ENCODE data around the gene C12orf50. TPM values are rescaled to one million over a fixed set of nuclear protein-coding genes. Genes with fewer than 3 reads are reported as not detected.

C12orf50 gene
- total RNA-seq, 1 donor from 2014 or later: not detected

DNA sequence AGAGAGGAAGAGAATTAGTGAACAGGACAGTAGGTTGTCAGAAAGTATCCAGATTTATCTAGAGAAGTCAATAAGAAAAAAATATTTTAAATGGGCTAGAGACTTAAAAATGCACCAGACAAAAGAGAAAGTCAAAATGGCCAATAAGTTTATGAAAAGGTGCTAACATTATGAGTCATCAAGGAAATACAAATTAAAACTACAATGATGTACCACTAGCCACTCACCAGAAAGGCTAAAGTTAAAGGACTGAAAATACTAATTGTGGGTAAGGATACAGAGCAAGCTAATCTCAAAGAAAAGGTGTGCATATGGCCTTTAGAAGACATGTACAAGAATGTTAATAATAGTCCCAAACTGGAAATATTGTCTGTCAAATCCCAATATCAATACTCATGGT is 37.7 kb downstream of the C12orf50 start:
- intact Hi-C loops (cut with micrococcal nuclease): no loop called here
- TF ChIP-seq CTCF (IDR thresholded peaks at IDR 0.05; ENCODE audit: borderline replicate concordance): no peak

GRCh38 chr12:87988534-87988933 is 40.7 kb downstream of the C12orf50 start:
- no peaks in the 10 kb centered on the region for H3K36me3 ChIP-seq
- no peaks in the 10 kb centered on the region for H3K4me1 ChIP-seq
- H3K27ac ChIP-seq (replicated peaks): no peak overlapping the region
- peaks cover 2% of the 10 kb centered on the region for H3K27me3 ChIP-seq (ENCODE audit: low read depth)
- DNase-seq: no peak
- no peak for TF ChIP-seq CTCF (IDR thresholded peaks at IDR 0.05; ENCODE audit: borderline replicate concordance)
- intact Hi-C loops (cut with micrococcal nuclease): no loop called here
- no peak overlapping the region for H3K4me3 ChIP-seq
- no peaks in the 10 kb centered on the region for H3K9me3 ChIP-seq (replicated peaks)

More for the DNA sequence above, 37.7 kb downstream of the C12orf50 start:
- peaks cover 2% of the 10 kb centered on the region for H3K27me3 ChIP-seq (ENCODE audit: low read depth)
- H3K4me3 ChIP-seq: no peak overlapping the region
- no peaks in the 10 kb centered on the region for H3K36me3 ChIP-seq
- H3K9me3 ChIP-seq (replicated peaks): no peaks in the 10 kb centered on the region
- no peak for DNase-seq
- no peak overlapping the region for H3K27ac ChIP-seq (replicated peaks)
- H3K4me1 ChIP-seq: no peaks in the 10 kb centered on the region

GRCh38 chr12:87985069-87985675 is 44.0 kb downstream of the C12orf50 start:
- Histone ChIP-seq H3K4me1 (no peaks in the 10 kb centered on the region), H3K27ac (replicated peaks) (no peak overlapping the region), H3K36me3 (no peaks in the 10 kb centered on the region), H3K9me3 (replicated peaks) (no peaks in the 10 kb centered on the region), H3K4me3 (no peak overlapping the region), H3K27me3 (ENCODE audit: low read depth) (peaks cover 2% of the 10 kb centered on the region)
- intact Hi-C loops (cut with micrococcal nuclease): no loop called here
- TF ChIP-seq CTCF (IDR thresholded peaks at IDR 0.05; ENCODE audit: borderline replicate concordance): no peak
- no peak for DNase-seq

- Histone ChIP-seq H3K27me3 (ENCODE audit: low read depth) (no peaks in the 10 kb centered on the region), H3K4me1 (no peaks in the 10 kb centered on the region), H3K27ac (replicated peaks) (no peak overlapping the region), H3K9me3 (replicated peaks) (no peaks in the 10 kb centered on the region), H3K4me3 (no peak overlapping the region), H3K36me3 (no peaks in the 10 kb centered on the region)
- intact Hi-C loops (cut with micrococcal nuclease): no loop called here
- TF ChIP-seq CTCF (IDR thresholded peaks at IDR 0.05; ENCODE audit: borderline replicate concordance): no peak
- DNase-seq: no peak
Observed at GRCh38 chr12:87982208-87982607, 47.0 kb downstream of the C12orf50 start.

DNA sequence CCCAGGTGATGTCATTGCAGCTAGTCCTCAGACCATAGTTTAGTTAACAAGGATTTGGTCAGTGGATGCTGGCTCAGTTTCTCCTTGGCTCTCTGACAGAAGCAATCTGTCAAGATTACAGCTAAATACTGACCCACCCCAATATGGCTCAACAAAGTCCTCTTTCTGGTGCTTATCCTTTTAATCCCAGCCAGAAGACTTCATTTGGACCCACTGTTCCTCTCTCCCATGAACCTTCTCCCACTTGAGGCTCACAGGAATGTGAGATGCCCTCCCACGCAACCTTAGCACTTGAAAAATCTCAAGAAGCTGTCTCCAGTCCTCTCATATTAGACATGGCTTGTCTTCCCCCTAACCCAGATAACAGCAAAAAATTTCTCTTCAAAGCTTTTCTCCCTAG is 47.7 kb downstream of the C12orf50 start:
- no peak overlapping the region for H3K27ac ChIP-seq (replicated peaks)
- no peaks in the 10 kb centered on the region for H3K9me3 ChIP-seq (replicated peaks)
- DNase-seq: no peak
- H3K4me3 ChIP-seq: no peak overlapping the region
- no peaks in the 10 kb centered on the region for H3K27me3 ChIP-seq (ENCODE audit: low read depth)
- H3K36me3 ChIP-seq: no peaks in the 10 kb centered on the region
- intact Hi-C loops (cut with micrococcal nuclease): no loop called here
- no peak for TF ChIP-seq CTCF (IDR thresholded peaks at IDR 0.05; ENCODE audit: borderline replicate concordance)
- no peaks in the 10 kb centered on the region for H3K4me1 ChIP-seq
